GM18502 (cell line): ENCODE measurements around the gene RASAL2.
"Not testable (repeated sequence)": the region's sequence is repeated elsewhere in the genome, so short reads cannot be mapped to it uniquely, and the experiment has no call there.

Source experiments
- ATAC-seq: cut with Tn5 transposase; IDR thresholded peaks from one replicate; pipeline ENCODE4 v1.9.1; 2021; ENCODE audit warnings: mild to moderate bottlenecking; ENCODE audit not compliant: unreplicated experiment, poor library complexity

RASAL2 gene

DNA sequence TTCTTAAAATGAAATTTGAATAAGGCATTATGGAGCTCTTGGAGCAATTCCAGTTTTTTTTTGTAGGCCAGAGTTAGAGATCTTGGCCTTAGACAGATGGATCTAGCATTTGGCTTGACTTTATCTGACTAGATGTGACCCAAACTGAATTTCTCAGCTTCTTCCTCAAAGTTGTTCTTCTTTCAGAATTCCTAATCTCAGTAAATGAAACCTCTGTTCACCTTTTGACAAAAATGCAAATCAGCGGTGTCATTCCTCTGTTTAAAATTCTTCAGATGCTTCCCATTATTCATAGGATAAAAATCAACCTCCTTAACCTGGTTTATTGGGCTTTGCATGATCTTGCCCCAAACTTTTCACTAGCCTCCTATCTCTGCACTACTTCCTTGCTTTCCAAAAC, 177.6 kb downstream of the RASAL2 start:
- no peak for ATAC-seq

DNA sequence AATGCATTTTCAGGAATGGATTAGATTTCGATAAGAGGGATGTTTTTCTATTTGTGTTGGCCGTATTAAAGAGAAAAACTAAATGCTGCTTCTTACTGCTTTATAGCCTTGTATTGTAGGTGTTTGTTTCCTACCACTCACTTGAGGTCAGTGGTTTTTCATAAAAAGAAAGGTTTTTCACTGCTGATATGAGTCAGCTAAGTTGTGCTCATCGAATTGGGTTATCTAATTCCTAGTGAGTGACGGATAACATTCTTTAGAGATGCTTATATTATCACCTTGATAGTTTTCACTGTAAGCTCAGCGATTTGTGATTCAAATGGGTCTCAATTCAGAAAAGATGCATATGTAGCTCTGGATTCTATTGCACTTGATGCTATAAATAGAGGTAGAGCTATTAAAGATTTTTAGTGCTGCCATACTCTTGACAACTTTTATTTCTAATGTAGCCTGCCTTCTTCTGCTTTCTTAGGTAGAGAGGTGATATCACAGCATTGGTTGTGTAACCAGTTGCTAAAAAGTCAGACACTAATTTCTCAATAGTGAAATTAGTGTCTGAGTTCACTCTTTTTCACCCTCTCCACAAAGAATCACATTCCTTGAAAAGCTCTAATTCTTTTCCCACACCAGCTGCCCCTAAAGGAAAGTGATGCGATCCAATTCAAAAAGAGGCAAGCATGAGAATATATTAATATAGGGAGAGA, 180.0 kb downstream of the RASAL2 start:
- no peak for ATAC-seq

DNA sequence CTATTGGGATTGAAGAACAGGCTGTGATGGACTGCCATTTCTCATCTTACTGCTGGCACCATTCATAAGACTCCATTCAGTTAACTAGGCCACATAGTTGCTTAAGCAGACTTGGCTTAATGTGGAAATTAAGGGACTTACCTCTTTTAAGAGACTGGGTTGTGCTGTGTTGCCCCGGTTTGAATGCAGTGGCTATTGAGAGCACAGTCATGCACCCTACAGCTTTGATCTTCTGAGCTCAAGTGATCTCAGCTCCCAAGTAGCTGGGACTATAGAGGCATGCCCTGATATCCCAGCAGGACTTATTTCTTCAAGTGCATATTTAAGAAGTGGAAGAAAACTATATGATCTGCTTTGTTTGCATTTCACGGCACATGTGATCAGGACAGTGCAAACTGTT, 181.1 kb downstream of the RASAL2 start:
- no peak for ATAC-seq

- no peak for ATAC-seq
Observed at GRCh38 chr1:178275553-178275952, 181.6 kb downstream of the RASAL2 start.

GRCh38 chr1:178277793-178278530, 184.1 kb downstream of the RASAL2 start:
- ATAC-seq = no peak

- ATAC-seq = no peak
Observed at GRCh38 chr1:178278916-178279686, 185.2 kb downstream of the RASAL2 start.

- ATAC-seq = no peak
Observed at GRCh38 chr1:178282949-178283367, 189.1 kb downstream of the RASAL2 start.

DNA sequence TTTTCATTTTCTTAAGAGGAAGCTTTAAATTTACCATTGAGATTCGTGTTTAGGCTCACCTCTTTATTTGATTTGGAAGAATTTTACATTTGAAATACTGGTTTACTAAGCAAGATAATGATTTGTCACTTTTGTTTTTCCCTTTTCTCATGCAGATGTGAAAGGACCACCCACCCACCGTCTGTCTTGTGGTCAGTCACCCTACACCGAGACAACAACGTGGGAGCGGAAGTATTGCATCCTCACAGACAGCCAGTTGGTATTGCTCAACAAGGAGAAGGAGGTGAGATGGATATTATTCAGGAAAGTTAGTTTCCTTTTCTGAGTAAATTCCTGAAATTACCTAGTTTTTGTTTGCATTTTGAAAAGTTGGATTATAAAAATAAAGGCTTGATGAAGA, 189.5 kb downstream of the RASAL2 start:
- ATAC-seq = no peak

GRCh38 chr1:178284058-178284457, 190.2 kb downstream of the RASAL2 start:
- ATAC-seq = no peak

DNA sequence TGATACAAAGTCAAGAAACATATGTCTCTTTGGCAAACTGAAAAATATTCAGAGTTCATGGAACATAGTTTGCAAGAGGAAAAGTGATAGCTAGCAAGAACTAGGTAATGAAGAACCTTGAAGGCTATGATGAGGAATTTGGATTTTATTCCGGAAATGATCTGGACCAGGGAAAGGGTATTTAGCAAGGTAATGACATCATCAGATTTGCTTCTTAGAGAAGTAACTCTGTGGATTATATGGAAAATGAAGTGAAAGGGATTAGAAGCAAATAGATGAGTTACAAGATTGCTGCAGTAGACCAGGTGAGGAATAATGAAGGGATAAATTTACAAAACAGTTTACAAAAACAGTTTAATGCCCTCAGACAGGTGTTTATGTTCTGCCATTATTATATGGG, 197.3 kb downstream of the RASAL2 start:
- ATAC-seq = no peak

GRCh38 chr1:178294654-178295053, 200.8 kb downstream of the RASAL2 start:
- no peak for ATAC-seq

DNA sequence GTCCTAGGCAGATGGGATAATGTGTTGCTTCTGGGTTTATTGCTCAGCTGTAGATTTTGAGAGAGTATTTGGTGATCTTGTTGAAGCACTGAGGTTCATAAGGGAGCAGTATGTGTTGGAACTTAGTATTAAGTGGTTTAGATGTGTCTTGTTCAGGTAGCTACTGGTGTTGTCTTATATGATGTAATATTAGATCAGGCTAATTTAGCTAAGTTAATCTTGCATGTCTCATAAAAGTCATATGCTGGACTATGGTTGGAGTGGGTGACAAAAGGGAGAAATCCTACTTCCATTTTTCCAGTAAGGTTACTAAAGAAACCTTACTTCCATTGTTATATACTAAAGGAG, 206.4 kb downstream of the RASAL2 start:
- no peak for ATAC-seq

- no peak for ATAC-seq
Observed at GRCh38 chr1:178301141-178301540, 207.2 kb downstream of the RASAL2 start.

DNA sequence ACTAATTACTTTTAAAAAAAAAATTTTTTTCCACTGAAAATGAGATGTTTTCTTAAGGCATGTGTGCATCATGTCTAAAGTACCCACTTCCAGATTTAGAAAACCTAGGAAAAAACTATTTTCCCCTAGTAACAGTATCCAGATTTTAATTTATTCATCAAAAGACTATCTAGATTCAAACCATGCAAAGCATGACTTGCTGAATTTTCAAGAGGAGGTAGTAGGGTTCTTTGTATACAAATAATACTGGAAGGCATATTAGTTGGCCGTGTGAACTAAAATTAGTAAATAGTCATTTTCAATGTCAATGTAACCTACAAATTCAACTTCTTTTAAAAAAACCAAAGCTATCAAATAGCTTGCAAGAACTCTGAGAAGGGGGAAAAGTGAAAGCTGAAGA, 213.4 kb downstream of the RASAL2 start:
- ATAC-seq = no peak

- ATAC-seq = no peak
Observed at GRCh38 chr1:178308438-178308837, 214.5 kb downstream of the RASAL2 start.

GRCh38 chr1:178310685-178311105, 216.8 kb downstream of the RASAL2 start:
- peak; percentile 91 for ATAC-seq

DNA sequence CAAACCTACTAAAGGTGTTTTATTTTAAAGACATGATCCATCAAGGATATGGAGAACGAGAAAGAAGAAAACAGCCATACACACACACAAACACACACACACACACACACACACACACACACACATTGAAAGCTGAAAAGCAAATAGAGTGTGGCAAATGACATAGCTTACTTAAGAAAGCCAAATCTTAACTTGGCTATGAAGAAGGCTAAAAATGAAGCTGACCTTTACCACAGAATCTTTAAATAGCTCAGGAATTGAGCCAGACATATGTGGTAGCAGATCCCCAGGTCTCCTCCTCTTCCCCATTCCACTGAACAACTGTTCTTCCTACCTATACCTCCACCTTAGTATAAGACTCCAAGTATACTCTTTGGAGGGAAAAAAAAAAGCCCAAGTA, 217.3 kb downstream of the RASAL2 start:
- ATAC-seq = no peak

GRCh38 chr1:178320280-178320982, 226.5 kb downstream of the RASAL2 start:
- not testable (repeated sequence) for ATAC-seq

DNA sequence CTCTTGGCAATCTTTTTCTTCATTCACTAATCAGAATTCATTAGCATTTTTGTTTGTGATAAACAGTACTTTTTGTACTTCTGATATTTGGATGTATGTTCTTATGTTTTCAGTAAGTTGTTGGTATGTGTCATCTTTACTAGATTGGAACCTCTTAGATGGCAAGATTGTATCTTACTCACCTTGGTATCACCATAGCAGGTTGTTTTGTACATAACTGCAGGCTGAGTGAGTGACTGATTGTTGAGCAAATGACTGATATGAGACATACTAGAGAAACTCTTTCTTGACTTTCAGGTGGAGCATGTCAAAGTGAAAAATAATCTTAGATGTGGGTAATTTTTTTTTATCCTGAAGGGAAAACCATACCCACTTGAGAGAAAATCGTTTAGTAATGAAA, 229.2 kb downstream of the RASAL2 start:
- no peak for ATAC-seq

DNA sequence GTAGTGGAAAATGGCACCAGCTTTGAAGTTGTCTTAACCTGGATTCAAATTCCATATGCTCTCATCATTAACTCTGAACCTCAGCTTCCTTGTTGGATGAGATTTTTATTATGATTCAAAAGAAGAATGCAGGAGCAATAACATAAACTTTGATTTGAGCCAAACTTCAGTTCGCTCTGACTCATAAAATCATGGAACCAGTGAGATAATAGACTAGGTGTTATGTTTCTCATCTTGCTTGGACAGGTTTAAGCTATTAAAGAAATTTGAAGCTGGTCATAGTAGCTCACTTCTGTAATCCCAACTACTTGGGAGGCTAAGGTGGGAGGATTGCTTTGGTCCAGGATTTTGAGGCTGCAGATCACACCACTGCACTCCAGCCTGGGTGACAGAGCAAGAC, 230.1 kb downstream of the RASAL2 start:
- no peak for ATAC-seq

GRCh38 chr1:178328728-178329127, 234.8 kb downstream of the RASAL2 start:
- ATAC-seq = no peak
